ENCODE results near the gene RPP14.

The RPP14 gene

GRCh38 chr3:58359621-58360020 is 53.6 kb downstream of the RPP14 start:
- no peak for DNase-seq

GRCh38 chr3:58361866-58362265 is 55.8 kb downstream of the RPP14 start:
- no peak for DNase-seq

- DNase-seq, result no peak
Measured at GRCh38 chr3:58366699-58367098, 60.7 kb downstream of the RPP14 start.

- DNase-seq, result no peak
Measured at GRCh38 chr3:58369038-58369437, 63.0 kb downstream of the RPP14 start.

All from activated CD8-positive, alpha-beta memory T cell treated with anti-CD3 and anti-CD28 coated beads, Interleukin-2, amount 50 U/mL, for 4 hours (primary cell).